ENCODE measurements around the gene SIAE.
A peak's percentile ranks its signal among the peaks of the same experiment; 100 is the strongest.

The SIAE gene

DNA sequence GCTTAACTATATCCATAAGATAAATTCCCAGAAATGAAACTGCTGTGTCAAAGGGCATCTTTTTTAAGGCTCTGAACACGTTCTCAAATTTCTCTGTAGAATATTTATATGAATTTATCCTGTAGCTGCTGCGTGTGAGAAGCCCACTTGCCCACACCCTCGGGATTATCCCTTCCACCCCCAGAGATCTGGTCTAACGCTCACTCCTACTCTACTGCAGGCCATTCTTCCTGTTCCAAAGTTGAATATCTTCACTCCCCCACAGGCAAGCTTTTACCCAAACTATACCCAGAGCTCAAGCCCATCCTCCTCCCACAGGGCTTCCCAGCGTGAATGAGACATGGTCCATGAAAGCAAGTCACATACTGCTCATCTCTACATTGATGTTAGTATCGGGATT lies 24.9 kb downstream of the SIAE start:
- Mint-ChIP-seq H3K36me3 (peaks cover 2 to 18% of the 10 kb centered on the region in 2 donors), H3K27ac (no peak overlapping the region), H3K9me3 (no peaks in the 10 kb centered on the region), H3K4me1 (peaks cover 9 to 19% of the 10 kb centered on the region in 2 donors), H3K4me3 (no peak overlapping the region), H3K27me3 (no peaks in the 10 kb centered on the region)
- ATAC-seq (replicated peaks) (no peak), DNase-seq (no peak)

DNA sequence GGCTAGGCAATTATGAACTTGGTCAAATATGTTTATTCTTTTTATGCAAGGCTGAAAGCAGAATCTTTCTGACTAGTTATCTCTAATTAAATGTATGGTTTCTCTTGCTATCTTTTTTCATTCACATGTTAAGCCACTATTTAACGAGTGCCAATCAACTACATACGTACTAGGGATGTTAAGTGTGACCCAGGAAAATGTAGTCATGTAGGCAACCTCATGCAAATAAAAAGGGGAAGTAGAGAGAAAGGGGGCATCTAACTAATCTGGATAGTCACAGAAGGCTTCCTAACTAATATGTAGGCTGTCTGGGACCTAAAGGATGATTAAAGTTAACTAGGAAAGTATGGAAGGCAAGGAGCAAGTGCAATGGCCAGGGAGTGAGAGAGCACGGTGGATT lies 27.4 kb downstream of the SIAE start:
- H3K27ac Mint-ChIP-seq, result no peak overlapping the region
- H3K9me3 Mint-ChIP-seq, result no peaks in the 10 kb centered on the region
- DNase-seq (no peak), ATAC-seq (replicated peaks) (peak; percentile 78 to 86)
- peaks cover 0 to 16% of the 10 kb centered on the region in 2 donors for H3K36me3 Mint-ChIP-seq
- peaks cover 9 to 19% of the 10 kb centered on the region in 2 donors for H3K4me1 Mint-ChIP-seq
- H3K4me3 Mint-ChIP-seq, result no peak overlapping the region
- H3K27me3 Mint-ChIP-seq, result no peaks in the 10 kb centered on the region

DNA sequence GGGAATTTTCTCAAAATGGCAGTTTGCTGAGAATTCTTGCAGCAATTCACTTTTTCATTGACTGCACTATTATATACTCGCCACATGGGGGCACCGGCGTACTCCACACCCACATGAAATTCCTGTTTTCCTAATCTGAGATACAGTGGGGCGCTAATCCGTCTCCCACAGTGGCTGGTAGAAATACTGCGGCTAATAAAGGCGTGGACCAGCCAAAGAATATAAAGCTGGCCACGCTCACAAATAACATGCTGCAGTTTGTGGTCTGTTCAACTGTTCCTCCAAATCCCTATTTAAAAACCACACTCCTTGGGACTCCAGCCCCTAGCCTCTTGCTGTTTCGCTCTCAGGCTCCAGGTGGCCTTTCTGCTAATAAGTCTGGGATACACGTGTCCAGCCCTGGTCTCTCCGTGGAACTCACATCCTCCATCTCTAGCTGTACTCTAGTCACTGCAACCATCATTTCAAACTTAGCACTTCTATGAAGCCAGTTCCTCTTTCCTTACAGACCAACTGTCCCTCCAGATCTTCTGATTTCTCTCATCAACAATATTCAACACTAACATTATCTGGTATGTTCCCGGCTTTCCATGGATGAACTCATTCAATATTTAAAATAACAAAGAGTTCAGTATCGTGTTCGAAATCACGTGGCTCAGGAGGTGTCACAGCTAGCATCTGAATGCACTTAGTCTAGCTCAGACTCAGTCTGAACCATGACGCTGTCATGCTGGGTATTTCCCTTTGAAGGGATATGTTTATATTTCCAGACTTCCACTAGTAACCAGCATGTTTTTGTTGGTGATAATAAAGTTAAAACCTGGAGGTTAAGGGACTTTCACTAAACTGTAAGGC lies 28.9 kb downstream of the SIAE start:
- H3K27me3 Mint-ChIP-seq, result no peaks in the 10 kb centered on the region
- peaks cover 9 to 19% of the 10 kb centered on the region in 2 donors for H3K4me1 Mint-ChIP-seq
- peak overlapping the region in 1 of 2 donors; percentile 49 for H3K4me3 Mint-ChIP-seq
- peaks cover 0 to 17% of the 10 kb centered on the region in 2 donors for H3K36me3 Mint-ChIP-seq
- H3K9me3 Mint-ChIP-seq, result no peaks in the 10 kb centered on the region
- peak; percentile 75 to 79 for ATAC-seq (replicated peaks)
- no peak for DNase-seq
- no peak overlapping the region for H3K27ac Mint-ChIP-seq

DNA sequence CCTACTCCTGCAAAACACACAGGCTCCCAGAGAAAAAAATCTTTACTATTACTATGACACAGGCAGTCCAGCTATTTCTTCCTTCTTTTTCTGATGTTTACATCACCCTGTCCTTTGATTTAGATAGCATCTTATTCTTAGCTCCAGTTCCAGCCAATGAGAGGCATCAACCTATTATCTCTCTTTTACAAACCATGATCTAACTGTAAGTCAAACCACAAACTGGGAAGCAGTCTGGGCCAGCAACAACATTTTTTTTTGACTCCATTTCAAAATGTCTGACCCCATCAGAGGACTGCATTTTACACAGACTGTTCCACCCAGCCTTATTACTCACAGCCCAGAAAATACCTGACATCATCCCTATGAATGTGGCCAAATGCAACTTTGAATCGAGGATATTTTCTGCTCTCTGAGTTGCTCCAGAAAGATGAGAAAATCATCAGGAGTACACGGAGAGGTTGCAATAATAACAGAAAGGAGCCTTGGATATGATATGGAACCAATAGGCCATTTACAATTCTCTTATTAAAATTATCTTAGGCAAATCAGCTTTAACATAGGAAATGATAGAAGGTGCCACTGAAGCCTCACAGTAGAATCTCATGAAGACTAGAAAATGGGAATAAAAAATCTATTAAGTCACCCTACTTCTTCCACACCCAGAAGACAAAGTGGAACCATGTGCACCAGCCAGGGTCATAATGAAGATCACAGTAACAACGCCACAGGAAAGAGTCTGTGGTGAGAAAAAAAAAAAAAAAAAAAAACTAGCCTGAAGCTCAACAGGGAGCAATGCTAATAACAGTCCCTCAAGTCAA lies 29.7 kb downstream of the SIAE start:
- ATAC-seq (replicated peaks), result no peak
- no peak overlapping the region for H3K27ac Mint-ChIP-seq
- no peaks in the 10 kb centered on the region for H3K27me3 Mint-ChIP-seq
- H3K36me3 Mint-ChIP-seq, result peaks cover under 1 to 16% of the 10 kb centered on the region in 2 donors
- H3K4me1 Mint-ChIP-seq, result peaks cover 9 to 19% of the 10 kb centered on the region in 2 donors
- DNase-seq, result no peak
- H3K9me3 Mint-ChIP-seq, result no peaks in the 10 kb centered on the region
- H3K4me3 Mint-ChIP-seq, result no peak overlapping the region

DNA sequence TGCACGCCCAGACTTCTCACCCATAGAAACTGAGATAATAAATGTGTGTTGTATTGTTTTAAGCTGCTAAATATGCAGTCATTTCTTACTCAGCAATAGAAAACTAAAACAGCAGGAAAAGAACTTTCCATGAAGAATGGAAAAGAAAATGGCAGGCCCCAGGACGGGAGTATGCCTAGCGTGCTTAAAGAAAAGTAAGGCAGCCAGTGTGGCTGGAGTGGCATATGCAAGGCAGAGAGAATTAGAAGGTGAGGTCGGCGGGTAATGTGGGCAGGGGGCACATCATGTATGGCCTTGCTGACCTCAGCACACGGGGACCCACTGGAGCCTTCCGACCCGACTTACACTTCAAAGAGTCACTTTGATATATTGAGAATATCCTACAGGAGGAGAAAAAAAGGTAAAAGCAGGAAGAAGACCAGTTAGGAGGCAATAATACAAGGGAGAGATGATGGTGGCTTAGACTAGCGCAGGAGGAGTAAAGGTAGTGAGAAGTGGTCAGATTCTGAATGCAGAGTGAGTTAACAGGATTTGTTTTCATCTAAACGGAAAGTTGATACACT lies 30.4 kb downstream of the SIAE start:
- peaks cover 9 to 19% of the 10 kb centered on the region in 2 donors for H3K4me1 Mint-ChIP-seq
- no peak for ATAC-seq (replicated peaks)
- H3K9me3 Mint-ChIP-seq, result no peaks in the 10 kb centered on the region
- no peak overlapping the region for H3K27ac Mint-ChIP-seq
- peaks cover 2 to 19% of the 10 kb centered on the region in 2 donors for H3K36me3 Mint-ChIP-seq
- DNase-seq, result no peak
- H3K27me3 Mint-ChIP-seq, result no peaks in the 10 kb centered on the region
- H3K4me3 Mint-ChIP-seq, result no peak overlapping the region

DNA sequence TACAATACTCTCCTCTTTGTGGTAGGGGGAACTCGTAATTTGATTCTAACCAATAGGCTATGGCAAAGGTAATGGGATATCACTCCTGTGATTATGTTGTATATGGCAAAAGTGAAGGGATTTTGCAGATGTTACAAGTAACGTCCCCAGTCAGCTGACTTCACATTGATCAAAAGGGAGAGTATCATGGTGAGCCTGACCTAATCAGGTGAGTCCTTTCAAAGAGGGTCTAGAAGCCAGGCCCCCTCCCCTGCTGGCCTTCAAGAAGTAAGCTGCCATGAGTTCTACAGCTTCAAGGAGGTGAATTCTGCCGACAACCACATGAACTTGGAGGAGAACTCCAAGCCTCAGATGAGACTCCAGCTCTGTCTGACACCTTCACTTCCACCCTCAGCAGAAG lies 30.9 kb downstream of the SIAE start:
- Mint-ChIP-seq H3K4me1 (peaks cover 9 to 19% of the 10 kb centered on the region in 2 donors), H3K36me3 (peaks cover 2 to 19% of the 10 kb centered on the region in 2 donors), H3K27ac (no peak overlapping the region), H3K9me3 (no peaks in the 10 kb centered on the region), H3K4me3 (no peak overlapping the region), H3K27me3 (no peaks in the 10 kb centered on the region)
- DNase-seq (no peak), ATAC-seq (replicated peaks) (no peak)

DNA sequence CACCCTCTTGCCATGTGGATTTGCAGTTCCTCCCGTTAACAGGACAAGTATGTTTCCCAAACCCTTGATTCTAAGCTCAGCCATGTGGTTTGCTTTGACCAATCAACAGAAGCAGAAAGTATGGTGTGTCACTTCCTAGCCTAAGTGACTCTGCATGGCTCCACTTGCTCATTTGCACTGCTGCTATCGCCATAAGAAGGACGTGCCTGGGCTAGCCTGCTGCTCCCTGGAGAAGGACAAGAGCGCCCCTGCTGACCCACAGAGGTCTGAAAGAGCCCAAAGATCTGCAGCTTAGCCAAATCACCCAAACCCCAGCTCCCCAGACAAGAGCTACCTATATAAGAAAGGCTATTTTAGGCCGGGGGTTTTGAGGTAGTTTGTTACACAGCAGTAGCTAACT lies 32.9 kb downstream of the SIAE start:
- no peaks in the 10 kb centered on the region for H3K27me3 Mint-ChIP-seq
- peaks cover 13 to 33% of the 10 kb centered on the region in 2 donors for H3K36me3 Mint-ChIP-seq
- no peak overlapping the region for H3K27ac Mint-ChIP-seq
- no peaks in the 10 kb centered on the region for H3K9me3 Mint-ChIP-seq
- H3K4me1 Mint-ChIP-seq, result peaks cover 6 to 12% of the 10 kb centered on the region in 2 donors
- ATAC-seq (replicated peaks), result no peak
- H3K4me3 Mint-ChIP-seq, result no peak overlapping the region
- no peak for DNase-seq

DNA sequence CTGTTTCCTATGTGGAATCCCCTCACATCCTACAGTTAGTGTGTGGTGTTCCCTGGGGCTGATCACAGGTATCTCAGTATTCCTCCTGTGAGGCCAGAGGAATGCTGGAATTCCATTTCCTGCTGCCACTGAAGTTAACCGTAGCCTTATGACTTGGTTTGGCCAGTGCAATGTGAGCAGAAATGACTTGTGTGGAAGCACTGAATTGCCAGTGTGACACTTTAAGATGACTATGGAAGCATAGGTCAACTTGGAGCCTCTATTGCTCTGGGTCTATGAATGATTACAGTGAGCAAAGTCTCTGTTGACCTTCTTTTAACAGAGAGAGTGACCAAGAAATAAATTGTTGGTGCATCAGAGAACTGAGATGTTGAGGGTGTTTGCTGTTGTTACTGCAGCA lies 34.4 kb downstream of the SIAE start:
- Mint-ChIP-seq H3K36me3 (peaks cover 14 to 34% of the 10 kb centered on the region in 2 donors), H3K27me3 (no peaks in the 10 kb centered on the region), H3K27ac (no peak overlapping the region), H3K9me3 (no peaks in the 10 kb centered on the region), H3K4me1 (peaks cover 0 to under 1% of the 10 kb centered on the region in 2 donors), H3K4me3 (no peak overlapping the region)
- no peak for ATAC-seq (replicated peaks)
- DNase-seq, result no peak

DNA sequence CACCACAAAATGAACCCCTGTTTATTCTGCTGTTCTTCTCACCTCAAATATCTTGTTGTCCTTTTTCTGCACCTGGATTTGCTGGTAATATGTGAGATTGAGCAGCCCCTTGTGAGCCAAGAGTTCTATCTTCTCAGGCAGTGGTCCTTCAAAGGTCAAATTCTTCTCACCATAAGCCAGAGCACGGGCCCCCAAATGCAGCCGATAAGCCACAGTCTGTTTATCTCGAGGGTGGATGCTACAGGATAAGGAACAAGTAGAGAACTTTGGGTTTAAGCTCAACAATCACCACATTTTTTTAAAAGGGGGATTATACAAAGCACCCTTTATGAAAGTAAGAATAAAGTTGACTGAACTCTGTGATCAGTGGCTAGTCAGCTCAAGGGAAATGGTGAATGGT lies 35.0 kb downstream of the SIAE start:
- no peak overlapping the region for H3K4me3 Mint-ChIP-seq
- DNase-seq, result no peak
- H3K9me3 Mint-ChIP-seq, result no peaks in the 10 kb centered on the region
- no peak overlapping the region for H3K27ac Mint-ChIP-seq
- no peaks in the 10 kb centered on the region for H3K4me1 Mint-ChIP-seq
- no peak for ATAC-seq (replicated peaks)
- peaks cover 14 to 34% of the 10 kb centered on the region in 2 donors for H3K36me3 Mint-ChIP-seq
- H3K27me3 Mint-ChIP-seq, result no peaks in the 10 kb centered on the region

DNA sequence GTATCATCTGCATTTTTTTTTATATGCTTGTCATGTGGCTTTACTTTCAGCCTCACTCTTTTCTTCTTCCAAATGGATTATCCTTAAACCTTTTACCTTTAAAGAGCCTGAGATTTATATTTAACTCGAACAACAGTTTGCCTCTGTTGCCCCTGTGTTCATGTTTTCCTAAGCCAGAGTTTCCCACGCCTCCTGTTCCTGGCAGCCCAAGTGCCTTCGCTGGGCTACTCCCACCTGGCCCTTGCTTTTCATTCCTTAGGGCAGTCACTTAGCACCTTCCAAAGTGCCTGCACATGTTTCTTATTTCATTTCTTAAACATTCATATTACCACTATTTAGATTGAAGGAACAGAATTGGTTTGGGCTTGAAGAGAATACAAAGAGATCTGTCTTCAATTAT lies 37.6 kb downstream of the SIAE start:
- DNase-seq, result no peak
- H3K4me3 Mint-ChIP-seq, result no peak overlapping the region
- no peak for ATAC-seq (replicated peaks)
- H3K9me3 Mint-ChIP-seq, result no peaks in the 10 kb centered on the region
- peak overlapping the region; percentile 70 for H3K27ac Mint-ChIP-seq
- peaks cover 22 to 38% of the 10 kb centered on the region in 2 donors for H3K36me3 Mint-ChIP-seq
- H3K27me3 Mint-ChIP-seq, result no peaks in the 10 kb centered on the region
- H3K4me1 Mint-ChIP-seq, result no peaks in the 10 kb centered on the region

DNA sequence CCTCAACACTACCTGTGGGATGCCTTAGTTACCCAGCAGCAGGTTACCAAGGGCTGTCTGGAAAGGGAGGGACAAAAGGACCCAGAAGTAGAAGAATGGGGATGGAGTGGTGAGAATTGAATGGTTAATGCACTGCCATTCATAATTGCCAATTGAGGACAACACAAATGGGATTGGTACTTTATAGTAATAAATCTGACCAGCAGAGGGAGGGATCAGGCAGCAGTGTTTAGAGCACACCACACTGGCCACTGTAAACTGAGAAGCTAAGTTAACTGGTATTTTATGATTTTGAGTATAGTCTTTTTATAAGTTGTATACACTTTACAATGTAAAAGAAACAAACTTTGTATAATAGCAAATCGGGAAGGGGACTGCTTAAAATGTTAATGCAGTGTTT lies 40.2 kb downstream of the SIAE start:
- no peak overlapping the region for H3K27ac Mint-ChIP-seq
- ATAC-seq (replicated peaks) (peak in 1 of 2 donors; percentile 38), DNase-seq (no peak)
- no peak overlapping the region for H3K4me3 Mint-ChIP-seq
- H3K27me3 Mint-ChIP-seq, result no peaks in the 10 kb centered on the region
- peaks cover 19 to 47% of the 10 kb centered on the region in 2 donors for H3K36me3 Mint-ChIP-seq
- no peaks in the 10 kb centered on the region for H3K9me3 Mint-ChIP-seq
- no peaks in the 10 kb centered on the region for H3K4me1 Mint-ChIP-seq

DNA sequence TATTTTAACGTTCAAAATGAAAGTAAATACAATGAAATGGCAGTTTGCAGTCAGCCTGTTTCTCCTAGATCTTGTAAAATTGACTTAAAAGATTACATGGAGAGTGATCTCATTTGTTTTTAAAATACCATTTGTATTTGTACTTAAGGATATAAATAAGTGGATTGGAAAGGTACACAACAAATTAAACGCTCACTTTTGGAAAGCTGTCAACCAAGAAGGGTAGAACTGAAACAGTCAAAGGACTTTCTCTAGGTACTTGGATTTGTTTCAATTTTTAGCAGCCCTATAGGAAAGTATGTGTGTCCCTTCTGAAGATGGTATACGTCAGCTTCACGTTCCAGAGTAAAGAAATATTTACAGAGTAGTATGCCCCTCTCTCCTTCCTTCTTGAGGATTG lies 43.6 kb downstream of the SIAE start:
- DNase-seq (no peak), ATAC-seq (replicated peaks) (no peak)
- no peaks in the 10 kb centered on the region for H3K9me3 Mint-ChIP-seq
- H3K4me1 Mint-ChIP-seq, result peaks cover 7 to 19% of the 10 kb centered on the region in 2 donors
- H3K27me3 Mint-ChIP-seq, result no peaks in the 10 kb centered on the region
- H3K27ac Mint-ChIP-seq, result peak overlapping the region; percentile 14
- peaks cover 19 to 47% of the 10 kb centered on the region in 2 donors for H3K36me3 Mint-ChIP-seq
- no peak overlapping the region for H3K4me3 Mint-ChIP-seq

DNA sequence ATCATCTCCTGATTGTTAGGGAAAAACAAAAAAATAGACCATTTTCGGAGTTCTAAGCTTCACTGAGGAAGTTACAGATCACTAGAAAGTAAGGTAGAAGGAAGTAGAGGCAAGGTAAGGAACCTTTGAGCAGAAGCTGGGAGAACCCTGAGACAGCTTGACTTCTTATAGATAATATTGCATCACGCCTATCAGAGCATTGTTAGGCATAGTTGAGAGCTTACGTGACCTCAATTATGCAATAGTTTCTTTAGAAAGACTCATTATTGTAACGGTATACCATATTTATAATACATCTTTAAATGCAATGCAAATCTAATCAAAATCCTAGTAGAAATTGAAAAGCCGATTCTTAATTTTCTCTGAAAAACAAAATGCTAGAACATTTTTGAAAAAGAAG lies 46.0 kb downstream of the SIAE start:
- Mint-ChIP-seq H3K9me3 (no peaks in the 10 kb centered on the region), H3K27me3 (no peaks in the 10 kb centered on the region), H3K4me1 (peaks cover 14 to 27% of the 10 kb centered on the region in 2 donors), H3K36me3 (peaks cover 21 to 40% of the 10 kb centered on the region in 2 donors), H3K27ac (no peak overlapping the region), H3K4me3 (no peak overlapping the region)
- ATAC-seq (replicated peaks) (no peak), DNase-seq (no peak)

DNA sequence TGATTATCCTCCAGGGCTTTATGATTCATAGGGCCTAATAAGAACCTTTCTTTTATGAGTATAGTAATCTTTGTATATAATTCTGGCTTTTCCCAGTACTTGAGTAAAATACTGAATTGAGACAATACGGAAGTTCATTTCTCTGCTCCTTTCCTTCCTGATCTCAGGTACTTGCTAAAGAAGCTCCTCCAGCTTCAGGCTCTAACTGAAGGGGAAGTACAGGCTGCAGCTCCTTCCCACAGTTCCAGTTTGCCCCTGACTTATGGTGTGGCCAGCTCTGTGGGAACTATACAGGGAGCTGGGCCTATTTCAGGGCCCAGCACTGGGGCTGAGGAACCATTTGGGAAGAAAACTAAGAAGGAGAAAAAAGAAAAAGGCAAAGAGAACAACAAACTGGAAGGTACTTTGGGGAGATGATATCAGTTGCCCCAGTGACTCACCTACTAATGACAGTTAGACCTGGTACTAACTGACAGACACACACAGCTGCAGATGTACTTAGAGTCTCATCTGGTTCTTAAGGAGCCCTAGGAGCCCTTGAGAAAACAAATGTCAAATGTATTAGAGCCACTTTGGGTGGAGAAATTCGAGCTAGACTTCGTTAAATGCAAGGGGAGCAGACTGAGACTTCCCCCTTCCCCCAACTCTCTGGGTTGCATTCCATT lies 47.9 kb downstream of the SIAE start:
- Mint-ChIP-seq H3K27ac (no peak overlapping the region), H3K27me3 (peaks cover 0 to 5% of the 10 kb centered on the region in 2 donors), H3K4me1 (peaks cover 14 to 31% of the 10 kb centered on the region in 2 donors), H3K4me3 (no peak overlapping the region), H3K36me3 (peaks cover 15 to 30% of the 10 kb centered on the region in 2 donors), H3K9me3 (no peaks in the 10 kb centered on the region)
- DNase-seq (no peak), ATAC-seq (replicated peaks) (no peak)
